Ishikawa (cell line): Measurements from ENCODE around the gene GDPD3.

Source experiments
- CREB1 ChIP-seq: IDR thresholded peaks from 2 replicates; pipeline ENCODE4 v1.6.1; 2012; ENCODE audit warnings: low read depth
- EGR1 ChIP-seq: IDR thresholded peaks from 2 replicates; pipeline ENCODE4 v1.6.1; 2012
- NFIC ChIP-seq: IDR thresholded peaks from 2 replicates; pipeline ENCODE4 v1.6.1; 2012
- RAD21 ChIP-seq: IDR thresholded peaks from 2 replicates; pipeline ENCODE4 v1.6.1; 2012; ENCODE audit warnings: low read depth
- TAF1 ChIP-seq: IDR thresholded peaks from 2 replicates; pipeline ENCODE4 v1.6.1; 2012; ENCODE audit warnings: low read depth, mild to moderate bottlenecking
- TF ChIP-seq, protein P1 (sequence below): IDR thresholded peaks from 2 replicates; pipeline ENCODE4 v1.6.1; 2012

DNA sequence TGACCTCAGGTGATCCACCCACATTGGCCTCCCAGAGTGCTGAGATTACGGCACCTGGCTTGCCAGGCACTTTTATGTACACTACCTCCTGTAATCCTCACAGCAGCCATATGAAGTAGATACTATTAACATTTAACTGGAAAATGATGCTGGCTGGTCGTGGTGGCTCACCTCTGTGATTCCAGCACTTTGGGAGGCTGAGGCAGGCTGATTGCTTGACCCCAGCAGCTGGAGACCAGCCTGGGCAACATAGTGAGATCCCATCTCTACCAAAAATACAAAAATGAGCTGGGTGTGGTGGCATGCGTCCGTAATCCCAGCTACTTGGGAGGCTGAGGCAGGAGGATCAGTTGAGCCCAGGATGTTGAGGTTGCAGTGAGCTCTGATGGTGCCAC is 11.6 kb upstream of the GDPD3 start:
- TF ChIP-seq TAF1: no peak
- TF ChIP-seq NFIC: no peak
- TF ChIP-seq RAD21: no peak
- no peak for TF ChIP-seq EGR1
- no peak for TF ChIP-seq CREB1
- TF ChIP-seq, protein P1, sequence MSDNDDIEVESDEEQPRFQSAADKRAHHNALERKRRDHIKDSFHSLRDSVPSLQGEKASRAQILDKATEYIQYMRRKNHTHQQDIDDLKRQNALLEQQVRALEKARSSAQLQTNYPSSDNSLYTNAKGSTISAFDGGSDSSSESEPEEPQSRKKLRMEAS: no peak
